Endometrial microvascular endothelial cells (primary cell): ENCODE results near the gene SKA3. TPM values are rescaled to one million over a fixed set of nuclear protein-coding genes. Genes with fewer than 3 reads are reported as not detected.
"Not testable (repeated sequence)": the region's sequence is repeated elsewhere in the genome, so short reads cannot be mapped to it uniquely, and the experiment has no call there.

Source experiments
- in situ Hi-C: cut with HindIII; loops from 2 replicates; pipeline ENCODE4 v1.10.0; 2017; ENCODE audit warnings: low sequenced_read_pairs, low pct_unique_long_range_greater_than_20kb; ENCODE audit errors: inconsistent ontology term
- total RNA-seq: library from RNA; depleted of rRNA; stranded (reverse); fragments of >200 nt; gene quantifications from one replicate; pipeline ENCODE4 v1.2.3, GENCODE V29; 2015; ENCODE audit errors: inconsistent ontology term

The SKA3 gene
- total RNA-seq, 1 donor from 2014 or later: 34.8 TPM

GRCh38 chr13:21175656-21176214 is 617 bp downstream of the SKA3 start:
- in situ Hi-C loops: no loop called here

GRCh38 chr13:21173767-21174166 is 2.6 kb downstream of the SKA3 start:
- in situ Hi-C loops: not testable (repeated sequence)

DNA sequence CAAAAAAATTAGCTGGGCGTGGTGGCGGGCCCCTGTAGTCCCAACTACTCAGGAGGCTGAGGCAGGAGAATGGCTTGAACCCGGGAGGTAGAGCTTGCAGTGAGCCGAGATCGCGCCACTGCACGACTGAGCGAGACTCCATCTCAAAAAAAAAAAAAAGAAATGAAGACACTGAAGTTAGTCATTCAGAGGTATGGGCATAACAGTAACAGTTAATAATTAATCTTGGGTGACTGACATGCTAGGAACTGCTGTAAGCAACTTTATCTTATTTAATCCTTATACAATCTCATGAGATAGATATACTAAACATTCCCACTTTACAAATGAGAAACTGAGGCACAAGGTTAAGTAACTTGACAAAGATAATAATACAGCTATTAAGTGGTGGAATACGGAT is 4.9 kb downstream of the SKA3 start:
- in situ Hi-C loops: no loop called here

- in situ Hi-C loops: not testable (repeated sequence)
These were observed 10.7 kb downstream of the SKA3 start for GRCh38 chr13:21165606-21166005.

DNA sequence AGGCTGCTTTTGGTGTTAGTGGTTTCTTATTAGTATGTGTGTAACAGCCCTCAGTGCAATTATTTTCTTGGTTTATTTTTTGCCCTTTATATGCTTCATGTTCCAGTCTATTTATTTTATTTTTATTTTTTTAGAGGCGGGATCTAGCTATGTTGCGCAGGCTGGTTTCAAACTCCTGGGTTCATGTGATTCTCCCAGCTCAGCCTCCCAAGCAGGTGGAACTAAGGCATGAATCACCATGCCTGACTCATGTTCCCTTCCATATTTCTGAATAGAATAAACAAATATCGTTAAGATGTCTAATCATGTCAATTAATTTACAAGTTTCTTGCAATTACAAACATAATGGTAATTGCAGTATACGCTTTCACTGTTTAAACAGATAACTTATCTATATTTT is 11.7 kb downstream of the SKA3 start:
- in situ Hi-C loops: no loop called here

DNA sequence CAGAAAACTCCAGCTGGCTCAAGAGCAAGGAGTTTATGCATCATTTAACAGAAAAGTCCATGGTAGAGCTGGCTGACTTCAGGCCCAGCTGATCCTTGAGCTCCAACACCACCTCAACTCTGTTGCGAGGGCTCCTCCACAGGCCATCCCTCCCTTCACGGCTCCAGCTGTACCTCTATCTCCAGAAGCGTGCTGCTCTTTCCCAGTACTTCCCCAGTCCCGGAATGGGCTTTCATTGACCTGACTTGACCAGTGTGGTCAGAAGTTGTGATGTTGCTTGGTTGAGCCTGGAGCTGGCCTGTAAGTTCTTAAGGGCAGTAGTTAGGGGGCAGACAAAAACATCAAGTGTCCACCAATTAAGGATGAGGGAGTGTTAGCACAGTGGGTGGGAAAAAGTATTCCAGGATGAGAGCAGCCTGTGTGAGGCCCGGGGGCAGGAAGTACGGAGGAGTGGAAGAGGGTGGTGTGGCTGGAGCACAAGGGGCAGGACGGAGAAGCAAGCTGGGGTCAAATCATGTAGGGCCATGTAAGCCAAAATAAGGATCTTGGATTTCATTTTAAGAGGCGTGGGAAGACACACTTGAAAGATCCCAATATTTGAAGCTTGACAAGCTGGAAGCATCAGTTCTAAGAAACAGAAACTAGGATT is 24.0 kb downstream of the SKA3 start:
- in situ Hi-C loops: no loop called here

DNA sequence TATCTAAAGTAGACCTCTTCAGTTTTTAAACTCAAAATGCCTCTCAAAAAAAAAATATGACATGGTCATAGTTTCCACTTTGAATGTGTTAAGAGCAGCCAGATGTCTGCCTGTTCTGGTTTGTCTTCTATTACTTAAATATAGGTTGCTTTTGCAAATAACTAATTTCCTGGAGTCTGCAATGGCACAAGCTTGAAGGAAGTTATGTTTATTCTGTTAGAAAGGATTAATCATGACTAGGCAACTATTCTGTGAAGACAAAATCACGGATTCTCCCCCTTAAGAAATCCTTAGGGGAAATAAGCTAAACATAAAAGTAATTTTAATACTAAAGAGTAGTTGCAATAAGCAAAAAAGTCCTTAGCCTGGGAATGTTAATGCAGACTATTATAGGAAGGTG is 26.3 kb downstream of the SKA3 start:
- in situ Hi-C loops: no loop called here

DNA sequence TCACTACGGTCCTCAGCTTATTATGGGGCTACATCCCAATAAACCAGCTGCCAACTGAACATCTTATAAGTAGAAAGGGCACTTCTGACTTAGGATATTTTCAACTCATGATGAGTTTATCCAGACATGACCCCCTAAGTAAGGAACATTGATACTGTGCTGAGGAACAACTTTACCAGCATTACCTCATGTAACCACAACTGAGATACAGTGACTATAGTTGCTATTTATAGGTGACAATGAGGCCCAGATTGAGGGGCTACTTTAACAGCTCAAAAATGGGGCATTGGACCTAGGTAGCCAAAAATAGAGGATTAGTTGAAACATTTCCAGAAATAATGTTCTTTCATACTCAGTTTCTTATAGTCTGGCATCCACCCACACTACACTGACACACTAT is 26.8 kb downstream of the SKA3 start:
- in situ Hi-C loops: no loop called here

- in situ Hi-C loops: no loop called here
These were observed 27.6 kb downstream of the SKA3 start for GRCh38 chr13:21148557-21149258.

DNA sequence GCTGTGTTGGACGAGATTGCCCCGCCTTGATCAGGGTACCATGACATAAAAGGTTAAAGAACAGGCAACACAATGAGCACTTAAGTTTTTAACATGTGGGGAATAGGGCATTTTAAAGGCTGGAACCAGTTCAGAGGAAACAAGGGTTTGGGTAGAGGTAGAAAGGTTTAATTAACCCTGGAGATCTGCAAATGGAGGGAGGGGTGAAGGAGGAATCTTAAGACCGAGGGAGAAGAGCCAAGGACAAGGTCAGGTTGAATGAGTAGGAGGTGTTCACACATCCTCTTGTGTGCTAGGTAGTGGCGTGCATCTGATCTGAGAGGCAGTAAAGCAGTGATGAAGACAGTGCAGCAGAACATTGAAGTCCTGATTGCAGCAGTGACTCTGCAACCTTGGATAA is 28.5 kb downstream of the SKA3 start:
- in situ Hi-C loops: no loop called here

- in situ Hi-C loops: no loop called here
These were observed 33.6 kb downstream of the SKA3 start for GRCh38 chr13:21142766-21143165.

GRCh38 chr13:21139374-21139773 is 37.0 kb downstream of the SKA3 start:
- in situ Hi-C loops: no loop called here

GRCh38 chr13:21138561-21138960 is 37.8 kb downstream of the SKA3 start:
- in situ Hi-C loops: no loop called here

DNA sequence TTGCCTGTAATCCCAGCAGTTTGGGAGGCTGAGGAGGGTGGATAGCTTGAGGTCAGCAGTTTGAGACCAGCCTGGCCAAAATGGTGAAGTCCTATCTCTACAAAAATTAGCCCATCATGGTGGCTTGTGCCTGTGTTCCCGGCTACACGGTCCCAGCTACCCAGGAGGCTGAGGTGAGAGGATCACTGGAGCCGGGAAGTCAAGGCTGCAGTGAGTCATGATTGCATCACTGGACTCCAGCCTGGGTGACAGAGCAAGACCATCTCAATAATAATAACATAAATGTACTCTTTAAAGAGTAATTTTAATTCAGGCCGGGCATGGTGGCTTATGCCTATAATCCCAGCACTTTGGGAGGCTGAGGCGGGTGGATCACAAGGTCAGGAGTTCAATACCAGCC is 38.7 kb downstream of the SKA3 start:
- in situ Hi-C loops: no loop called here

DNA sequence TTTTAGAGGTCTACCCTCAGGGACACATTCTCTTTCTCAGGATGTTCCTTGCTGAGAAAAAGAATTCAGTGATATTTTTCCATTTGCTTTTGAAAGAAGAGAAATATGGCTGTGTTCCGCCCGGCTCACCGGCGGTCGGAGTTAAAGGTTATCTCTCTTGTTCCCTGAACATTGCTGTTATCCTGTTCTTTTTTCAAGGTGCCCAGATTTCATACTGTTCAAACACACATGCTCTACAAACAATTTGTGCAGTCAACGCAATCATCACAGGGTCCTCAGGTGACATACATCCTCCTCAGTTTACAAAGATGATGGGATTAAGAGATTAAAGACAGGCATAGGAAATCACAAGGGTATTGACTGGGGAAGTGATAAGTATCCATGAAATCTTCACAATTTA is 40.5 kb downstream of the SKA3 start:
- in situ Hi-C loops: not testable (repeated sequence)

DNA sequence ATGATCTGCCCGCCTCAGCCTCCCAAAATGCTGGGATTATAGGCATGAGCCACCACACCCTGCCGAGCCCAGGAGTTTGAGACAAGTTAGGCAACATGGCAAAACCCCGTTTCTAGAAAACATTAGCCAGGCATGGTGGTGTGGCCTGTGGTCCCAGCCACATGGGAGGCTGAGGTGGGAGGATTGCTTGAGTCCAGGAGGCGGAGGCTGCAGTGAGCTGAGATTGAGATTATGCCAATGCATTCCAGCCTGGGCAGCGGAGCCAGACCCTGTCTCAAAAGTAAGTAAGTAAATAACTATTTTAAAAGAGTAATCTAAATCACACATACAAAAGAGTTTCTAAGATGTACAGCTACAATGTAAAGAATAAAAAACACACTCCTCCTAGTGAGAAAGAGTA is 41.9 kb downstream of the SKA3 start:
- in situ Hi-C loops: no loop called here

DNA sequence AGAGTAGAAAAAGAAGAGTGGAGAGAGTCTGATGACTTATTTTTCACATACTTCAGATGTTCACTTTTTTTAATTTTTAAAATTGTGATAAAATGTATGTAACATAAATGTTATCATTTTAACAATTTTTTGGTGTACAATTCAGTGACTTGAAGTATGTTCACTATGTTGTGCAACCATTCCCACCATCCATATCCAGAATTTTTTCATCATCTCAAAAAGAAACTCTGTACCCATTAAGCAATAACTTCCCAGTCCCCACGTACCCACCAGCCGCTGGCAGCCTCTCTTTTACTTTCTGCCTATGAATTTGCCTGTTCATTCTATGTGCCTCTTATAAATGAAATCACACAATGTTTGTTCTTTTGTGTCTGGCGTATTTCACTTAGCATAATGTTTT is 43.3 kb downstream of the SKA3 start:
- in situ Hi-C loops: no loop called here

DNA sequence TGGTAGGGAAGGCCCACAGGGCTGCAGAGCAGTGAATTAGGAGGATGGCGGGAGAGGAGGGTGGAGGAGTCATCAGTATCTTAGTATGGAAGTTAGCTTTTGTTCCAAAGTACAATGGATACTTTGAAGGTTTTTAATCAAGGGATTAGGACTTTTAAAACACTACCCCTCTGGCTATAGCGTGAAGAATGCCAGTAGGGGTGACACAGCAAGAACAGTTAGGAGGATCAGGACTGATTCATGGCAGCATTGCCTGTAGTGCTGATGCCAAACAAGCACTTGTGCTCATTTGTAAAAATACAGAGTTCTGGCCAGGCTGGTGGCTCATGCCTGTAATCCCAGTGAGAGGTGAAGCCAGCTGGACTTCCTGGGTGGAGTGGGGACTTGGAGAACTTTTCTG is 46.2 kb downstream of the SKA3 start:
- in situ Hi-C loops: no loop called here

DNA sequence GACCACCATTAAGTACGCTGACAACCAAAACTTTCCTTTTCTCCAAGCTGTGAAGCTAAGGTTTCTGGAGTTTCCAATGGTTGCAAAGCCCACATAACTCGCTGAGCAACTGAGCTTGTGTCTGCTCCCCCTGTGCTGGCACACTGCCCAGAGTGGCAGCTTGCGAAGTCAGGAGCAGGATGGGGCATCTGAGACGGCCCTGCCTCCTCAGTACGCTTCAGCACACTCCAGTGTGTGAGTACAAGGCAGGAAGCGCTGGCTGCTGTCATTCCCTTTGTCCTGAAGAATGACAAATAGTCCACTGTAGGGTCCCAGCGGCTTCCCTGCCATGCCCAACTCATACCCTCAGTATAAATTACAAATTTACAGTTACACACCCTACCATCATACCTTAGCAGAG is 51.5 kb downstream of the SKA3 start:
- in situ Hi-C loops: no loop called here

- in situ Hi-C loops: no loop called here
These were observed 52.4 kb downstream of the SKA3 start for GRCh38 chr13:21123956-21124355.
